Panc1 (cell line): ENCODE results near the gene GNPTG.

Source experiments
- POLR2AphosphoS5 ChIP-seq: IDR thresholded peaks from 2 replicates; pipeline ENCODE4 v1.6.1; 2012; ENCODE audit warnings: mild to moderate bottlenecking, low read depth, low read length, moderate library complexity
- REST ChIP-seq, 2 experiments: IDR thresholded peaks; 2 replicates each; pipeline ENCODE4 v1.6.1; 2011 to 2012; ENCODE audit warnings: low read depth in 2 of 2, control low read depth in 1 of 2, low read length in 1 of 2, mild to moderate bottlenecking in 1 of 2, moderate library complexity in 1 of 2; ENCODE audit not compliant: insufficient read depth in 1 of 2
- SIN3A ChIP-seq: IDR thresholded peaks from 2 replicates; pipeline ENCODE4 v1.6.1; 2012; ENCODE audit warnings: low read depth, mild to moderate bottlenecking, low read length, moderate library complexity, borderline replicate concordance; ENCODE audit not compliant: insufficient read depth
- TCF7L2 ChIP-seq: IDR thresholded peaks from 2 replicates; pipeline ENCODE4 v1.6.1; 2011; ENCODE audit warnings: mild to moderate bottlenecking, low read depth, low read length, inconsistent platforms
- TF ChIP-seq, protein P1 (sequence below): fragments of 450-650 bp; IDR thresholded peaks from 2 replicates; pipeline ENCODE4 v1.5.1; 2017; ENCODE audit warnings: mild to moderate bottlenecking

GRCh38 chr16:1412847-1413246 lies 61.1 kb downstream of the GNPTG start:
- TF ChIP-seq, protein P1, sequence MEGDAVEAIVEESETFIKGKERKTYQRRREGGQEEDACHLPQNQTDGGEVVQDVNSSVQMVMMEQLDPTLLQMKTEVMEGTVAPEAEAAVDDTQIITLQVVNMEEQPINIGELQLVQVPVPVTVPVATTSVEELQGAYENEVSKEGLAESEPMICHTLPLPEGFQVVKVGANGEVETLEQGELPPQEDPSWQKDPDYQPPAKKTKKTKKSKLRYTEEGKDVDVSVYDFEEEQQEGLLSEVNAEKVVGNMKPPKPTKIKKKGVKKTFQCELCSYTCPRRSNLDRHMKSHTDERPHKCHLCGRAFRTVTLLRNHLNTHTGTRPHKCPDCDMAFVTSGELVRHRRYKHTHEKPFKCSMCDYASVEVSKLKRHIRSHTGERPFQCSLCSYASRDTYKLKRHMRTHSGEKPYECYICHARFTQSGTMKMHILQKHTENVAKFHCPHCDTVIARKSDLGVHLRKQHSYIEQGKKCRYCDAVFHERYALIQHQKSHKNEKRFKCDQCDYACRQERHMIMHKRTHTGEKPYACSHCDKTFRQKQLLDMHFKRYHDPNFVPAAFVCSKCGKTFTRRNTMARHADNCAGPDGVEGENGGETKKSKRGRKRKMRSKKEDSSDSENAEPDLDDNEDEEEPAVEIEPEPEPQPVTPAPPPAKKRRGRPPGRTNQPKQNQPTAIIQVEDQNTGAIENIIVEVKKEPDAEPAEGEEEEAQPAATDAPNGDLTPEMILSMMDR: no peak
- TF ChIP-seq REST (IDR thresholded peaks at IDR 0.05; ENCODE audit: insufficient read depth in 1 of 2, low read depth in 2 of 2, low read length in 1 of 2) (no peak), POLR2AphosphoS5 (no peak), SIN3A (no peak), TCF7L2 (no peak)
